ENCODE results near the gene SNX6.

- TF ChIP-seq REST (IDR thresholded peaks at IDR 0.05; ENCODE audit: unreplicated experiment) (no peak), CTCF (conservative IDR thresholded peaks at IDR 0.05; ENCODE audit: low read depth in 2 of 2) (no peak), EZH2 (IDR thresholded peaks at IDR 0.05; ENCODE audit: low read depth, unreplicated experiment) (no peak), EZH2phosphoT487 (IDR thresholded peaks at IDR 0.05; ENCODE audit: unreplicated experiment) (no peak), POLR2AphosphoS5 (IDR thresholded peaks at IDR 0.05; ENCODE audit: low read depth) (no peak), JUNB (IDR thresholded peaks at IDR 0.05; ENCODE audit: unreplicated experiment) (no peak)
These were observed 16.8 kb upstream of the SNX6 start for GRCh38 chr14:34646570-34647255.
